ENCODE results near the gene RPL41.

Gene RPL41

GRCh38 chr12:56126732-56127239, 10.4 kb downstream of the RPL41 start:
- DNase-seq (ENCODE audit: low read depth in 1 of 2, low spot score in 1 of 2) = peak; percentile 77 to 78
- Histone ChIP-seq H3K4me3 (replicated peaks; ENCODE audit: insufficient read depth, low read length) (no peak overlapping the region), H3K27ac (replicated peaks) (peak overlapping the region; percentile 81), H3K27me3 (ENCODE audit: insufficient read depth, poor library complexity, severe bottlenecking) (no peaks in the 10 kb centered on the region)
- no peak for TF ChIP-seq CTCF (IDR thresholded peaks at IDR 0.05; ENCODE audit: insufficient read depth, low read length)
- no peak for TF ChIP-seq REST (IDR thresholded peaks at IDR 0.05; ENCODE audit: insufficient replicate concordance, low read depth)
- TF ChIP-seq SPI1 (IDR thresholded peaks at IDR 0.05; ENCODE audit: borderline replicate concordance, low read depth) = peak; percentile 92
- TF ChIP-seq GABPA (IDR thresholded peaks at IDR 0.05; ENCODE audit: low read depth) = no peak
- TF ChIP-seq POLR2AphosphoS5 (IDR thresholded peaks at IDR 0.05; ENCODE audit: low read depth) = peak; percentile 54

GRCh38 chr12:56127485-56127887, 11.1 kb downstream of the RPL41 start:
- peak overlapping the region; percentile 12; the same call in 1 of the 2 replicates for H3K4me3 ChIP-seq (replicated peaks; ENCODE audit: insufficient read depth, low read length)
- no peak for DNase-seq (ENCODE audit: low read depth in 1 of 2, low spot score in 1 of 2)
- peak overlapping the region; percentile 81 for H3K27ac ChIP-seq (replicated peaks)
- TF ChIP-seq POLR2AphosphoS5 (IDR thresholded peaks at IDR 0.05; ENCODE audit: low read depth) (no peak), CTCF (IDR thresholded peaks at IDR 0.05; ENCODE audit: insufficient read depth, low read length) (no peak)
- no peaks in the 10 kb centered on the region for H3K27me3 ChIP-seq (ENCODE audit: insufficient read depth, poor library complexity, severe bottlenecking)

GRCh38 chr12:56127888-56128669, 11.6 kb downstream of the RPL41 start, which contains the start of gene ESYT1:
Gene ESYT1, plus strand, starts transcription at chr12:56128267. Its CDS starts 53 bp downstream, at chr12:56128320.
- Histone ChIP-seq H3K27me3 (ENCODE audit: insufficient read depth, poor library complexity, severe bottlenecking) (no peaks in the 10 kb centered on the region), H3K4me3 (replicated peaks; ENCODE audit: insufficient read depth, low read length) (peak within 1 kb of the TSS; percentile 83), H3K27ac (replicated peaks) (peak within 1 kb of the TSS; percentile 81)
- DNase-seq (ENCODE audit: low read depth in 1 of 2, low spot score in 1 of 2) = peak; percentile 100
- TF ChIP-seq SPI1 (IDR thresholded peaks at IDR 0.05; ENCODE audit: borderline replicate concordance, low read depth) (no peak; the same call in 1 of the 2 replicates), REST (IDR thresholded peaks at IDR 0.05; ENCODE audit: insufficient replicate concordance, low read depth) (no peak), POLR2AphosphoS5 (IDR thresholded peaks at IDR 0.05; ENCODE audit: low read depth) (peak; percentile 71; the same call in 1 of the 2 replicates)

- no peak for TF ChIP-seq POLR2AphosphoS5 (IDR thresholded peaks at IDR 0.05; ENCODE audit: low read depth)
- no peak for TF ChIP-seq GABPA (IDR thresholded peaks at IDR 0.05; ENCODE audit: low read depth)
- TF ChIP-seq CTCF (IDR thresholded peaks at IDR 0.05; ENCODE audit: insufficient read depth, low read length) = no peak
- TF ChIP-seq REST (IDR thresholded peaks at IDR 0.05; ENCODE audit: insufficient replicate concordance, low read depth) = no peak
- TF ChIP-seq SPI1 (IDR thresholded peaks at IDR 0.05; ENCODE audit: borderline replicate concordance, low read depth) = no peak
Measured at GRCh38 chr12:56128670-56129205, 12.3 kb downstream of the RPL41 start.

More at GRCh38 chr12:56128670-56129205, 12.3 kb downstream of the RPL41 start:
- Histone ChIP-seq H3K27ac (replicated peaks) (peak overlapping the region; percentile 80), H3K27me3 (ENCODE audit: insufficient read depth, poor library complexity, severe bottlenecking) (no peaks in the 10 kb centered on the region), H3K4me3 (replicated peaks; ENCODE audit: insufficient read depth, low read length) (peak overlapping the region; percentile 83)
- peak in 1 of 2 experiments; percentile 14 for DNase-seq (ENCODE audit: low read depth in 1 of 2, low spot score in 1 of 2)
